Colonic mucosa (tissue), 4 donors: Measurements from ENCODE around the gene SH3BP1. TPM values are rescaled to one million over a fixed set of nuclear protein-coding genes. Genes with fewer than 3 reads are reported as not detected.

ENCODE experiments used
- DNase-seq: peaks from one replicate; pipeline ENCODE4 v3.0.0-alpha.2; 2020
- H3K27ac ChIP-seq: fragments of 200-600 bp; one replicate; pipeline ENCODE4 v1.8.0; 2021
- H3K27me3 ChIP-seq: fragments of 200-600 bp; one replicate; pipeline ENCODE4 v1.8.0; 2021
- H3K36me3 ChIP-seq: fragments of 200-600 bp; one replicate; pipeline ENCODE4 v1.8.0; 2021
- H3K4me1 ChIP-seq: fragments of 200-600 bp; one replicate; pipeline ENCODE4 v1.8.0; 2021; ENCODE audit warnings: mild to moderate bottlenecking
- H3K4me3 ChIP-seq: fragments of 200-600 bp; one replicate; pipeline ENCODE4 v1.8.0; 2021
- H3K9ac ChIP-seq, 2 donors: one replicate each; pipeline ENCODE4 v1.7.0; 2013; ENCODE audit warnings: control low read depth in 2 of 2, low read depth in 2 of 2, low read length in 2 of 2
- H3K9me3 ChIP-seq: fragments of 200-600 bp; one replicate; pipeline ENCODE4 v1.8.0; 2021
- intact Hi-C: fragments of 100-400 bp; cut with DNase I; formaldehyde crosslinking; loops from one replicate; pipeline ENCODE4 v1.14.1; 2022
- total RNA-seq, 2 donors: library from RNA; stranded (reverse); fragmentation: NEBNext Ultra II Directional in 1 of 2; extraction: Animal tissue kit (Norgen Biotek cat#: 25700) in 1 of 2; gene quantifications; one replicate each; pipeline ENCODE4 v1.2.1, GENCODE V29; 2021
- TF ChIP-seq, protein P1 (sequence below): fragments of 200-600 bp; IDR thresholded peaks from one replicate; pipeline ENCODE4 v1.8.0; 2022; ENCODE audit warnings: antibody characterized with exemption, mild to moderate bottlenecking
- donor health status: healthy.
- donor health status: DM: no; HTN: no; CAD: no.
- donor health status: DM: no; HTN: no; CAD: no.

Gene SH3BP1
- total RNA-seq, 2 donors from 2014 or later, result 91.8 to 125 TPM

GRCh38 chr22:37701141-37701786 is 61.8 kb downstream of the SH3BP1 start:
- H3K36me3 ChIP-seq, result no peaks in the 10 kb centered on the region
- H3K4me3 ChIP-seq, result no peak overlapping the region
- no peak for DNase-seq
- no peaks in the 10 kb centered on the region for H3K4me1 ChIP-seq
- no peak overlapping the region for H3K27ac ChIP-seq
- intact Hi-C loops, result no loop called here
- no peaks in the 10 kb centered on the region for H3K9me3 ChIP-seq
- TF ChIP-seq, protein P1, sequence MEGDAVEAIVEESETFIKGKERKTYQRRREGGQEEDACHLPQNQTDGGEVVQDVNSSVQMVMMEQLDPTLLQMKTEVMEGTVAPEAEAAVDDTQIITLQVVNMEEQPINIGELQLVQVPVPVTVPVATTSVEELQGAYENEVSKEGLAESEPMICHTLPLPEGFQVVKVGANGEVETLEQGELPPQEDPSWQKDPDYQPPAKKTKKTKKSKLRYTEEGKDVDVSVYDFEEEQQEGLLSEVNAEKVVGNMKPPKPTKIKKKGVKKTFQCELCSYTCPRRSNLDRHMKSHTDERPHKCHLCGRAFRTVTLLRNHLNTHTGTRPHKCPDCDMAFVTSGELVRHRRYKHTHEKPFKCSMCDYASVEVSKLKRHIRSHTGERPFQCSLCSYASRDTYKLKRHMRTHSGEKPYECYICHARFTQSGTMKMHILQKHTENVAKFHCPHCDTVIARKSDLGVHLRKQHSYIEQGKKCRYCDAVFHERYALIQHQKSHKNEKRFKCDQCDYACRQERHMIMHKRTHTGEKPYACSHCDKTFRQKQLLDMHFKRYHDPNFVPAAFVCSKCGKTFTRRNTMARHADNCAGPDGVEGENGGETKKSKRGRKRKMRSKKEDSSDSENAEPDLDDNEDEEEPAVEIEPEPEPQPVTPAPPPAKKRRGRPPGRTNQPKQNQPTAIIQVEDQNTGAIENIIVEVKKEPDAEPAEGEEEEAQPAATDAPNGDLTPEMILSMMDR, result no peak
- no peak overlapping the region for H3K9ac ChIP-seq
- no peaks in the 10 kb centered on the region for H3K27me3 ChIP-seq

GRCh38 chr22:37703906-37704305 is 64.4 kb downstream of the SH3BP1 start:
- no peak overlapping the region for H3K27ac ChIP-seq
- no peak for DNase-seq
- no peaks in the 10 kb centered on the region for H3K27me3 ChIP-seq
- no peak overlapping the region for H3K4me3 ChIP-seq
- no peaks in the 10 kb centered on the region for H3K36me3 ChIP-seq
- no peaks in the 10 kb centered on the region for H3K4me1 ChIP-seq
- H3K9ac ChIP-seq, result no peak overlapping the region
- H3K9me3 ChIP-seq, result no peaks in the 10 kb centered on the region
- intact Hi-C loops, result no loop called here
- TF ChIP-seq, protein P1, result no peak

GRCh38 chr22:37704645-37705044 is 65.2 kb downstream of the SH3BP1 start:
- intact Hi-C loops, result no loop called here
- Histone ChIP-seq H3K4me3 (no peak overlapping the region), H3K9ac (no peak overlapping the region), H3K27ac (no peak overlapping the region), H3K27me3 (no peaks in the 10 kb centered on the region), H3K36me3 (no peaks in the 10 kb centered on the region), H3K9me3 (no peaks in the 10 kb centered on the region), H3K4me1 (no peaks in the 10 kb centered on the region)
- TF ChIP-seq, protein P1, result no peak
- DNase-seq, result no peak

DNA sequence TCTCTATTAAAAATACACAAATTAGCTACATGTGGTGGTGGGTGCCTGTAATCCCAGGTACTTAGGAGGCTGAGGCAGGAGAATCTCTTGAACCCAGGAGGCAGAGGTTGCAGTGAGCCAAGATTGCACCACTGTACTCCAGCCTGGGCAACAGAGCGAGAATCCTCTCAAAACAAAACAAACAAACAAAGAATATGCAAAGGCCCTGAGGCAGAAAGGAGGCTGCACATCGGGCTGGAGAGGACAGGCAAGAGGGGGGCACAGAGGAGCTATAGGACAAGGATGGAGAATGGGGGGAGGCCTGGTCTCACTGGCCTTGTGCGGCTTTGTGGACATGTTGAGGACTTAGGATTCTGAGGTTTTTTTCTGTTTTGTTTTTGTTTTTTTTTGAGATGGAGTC is 65.7 kb downstream of the SH3BP1 start:
- Histone ChIP-seq H3K27me3 (no peaks in the 10 kb centered on the region), H3K4me1 (no peaks in the 10 kb centered on the region), H3K27ac (no peak overlapping the region), H3K9ac (no peak overlapping the region), H3K4me3 (no peak overlapping the region), H3K36me3 (no peaks in the 10 kb centered on the region), H3K9me3 (no peaks in the 10 kb centered on the region)
- no peak for DNase-seq
- intact Hi-C loops, result no loop called here
- TF ChIP-seq, protein P1, result no peak

Other genes with a start within 250 kb of the SH3BP1 start
- under 1 TPM; 0.07 to 0.21 TPM for gene ELFN2, start 212.2 kb upstream of the SH3BP1 start, total RNA-seq
- 10 to 100 TPM in 1 of 2 donors, 1 to 10 TPM in 1; 6.5 to 10.7 TPM for gene MFNG, start 153.3 kb upstream of the SH3BP1 start, total RNA-seq
- 10 to 100 TPM; 59.3 to 60.5 TPM for gene CARD10, start 120.3 kb upstream of the SH3BP1 start, total RNA-seq
- 10 to 100 TPM; 66.1 to 97.0 TPM for gene CDC42EP1, start 79.2 kb upstream of the SH3BP1 start, total RNA-seq
- gene LGALS2, start 59.6 kb upstream of the SH3BP1 start, total RNA-seq, result 100 to 1,000 TPM; 118 to 160 TPM
- 10 to 100 TPM; 45.7 to 90.2 TPM for gene GGA1, start 30.8 kb upstream of the SH3BP1 start, total RNA-seq
- 10 to 100 TPM; 24.5 to 34.0 TPM for gene PDXP, start 19.1 kb downstream of the SH3BP1 start, total RNA-seq
- gene LGALS1, start 36.0 kb downstream of the SH3BP1 start, total RNA-seq, result 100 to 1,000 TPM in 1 of 2 donors, 10 to 100 TPM in 1; 83.3 to 222 TPM
- 10 to 100 TPM; 25.2 to 48.4 TPM for gene NOL12, start 46.7 kb downstream of the SH3BP1 start, total RNA-seq
- gene TRIOBP, start 57.4 kb downstream of the SH3BP1 start, total RNA-seq, result 10 to 100 TPM; 69.5 to 75.7 TPM
- 10 to 100 TPM; 13.0 to 23.5 TPM for gene GCAT, start 168.3 kb downstream of the SH3BP1 start, total RNA-seq
- under 1 TPM in 1 of 2 donors, not detected in 1; 0.74 TPM for gene GALR3, start 183.7 kb downstream of the SH3BP1 start, total RNA-seq
- 10 to 100 TPM; 27.1 to 34.2 TPM for gene ANKRD54, start 204.7 kb downstream of the SH3BP1 start, total RNA-seq
- gene EIF3L, start 209.8 kb downstream of the SH3BP1 start, total RNA-seq, result 100 to 1,000 TPM; 358 to 451 TPM